Mesenchymal stem cell (in vitro differentiated cells and primary cell): ENCODE measurements around the gene C11orf21.
"Not testable (repeated sequence)": the region's sequence is repeated elsewhere in the genome, so short reads cannot be mapped to it uniquely, and the experiment has no call there.

Source experiments
- DNase-seq: peaks from one replicate; pipeline ENCODE4 v3.0.0-alpha.2; 2013
- H2AFZ ChIP-seq: one replicate; pipeline ENCODE4 v1.6.1; 2013; ENCODE audit warnings: low read depth, mild to moderate bottlenecking, control low read depth, inconsistent platforms, low read length, moderate library complexity
- H2AK5ac ChIP-seq: 2 replicates; pipeline ENCODE4 v1.6.1; 2013; ENCODE audit warnings: low read length, moderate library complexity, mild to moderate bottlenecking, inconsistent platforms; ENCODE audit not compliant: severe bottlenecking
- H2BK120ac ChIP-seq: one replicate; pipeline ENCODE4 v1.6.1; 2013; ENCODE audit warnings: low read depth, mild to moderate bottlenecking, inconsistent platforms, low read length, moderate library complexity
- H2BK12ac ChIP-seq, 2 experiments: one replicate each; pipeline ENCODE4 v1.6.1; 2013; ENCODE audit warnings: inconsistent platforms in 2 of 2, low read length in 2 of 2, mild to moderate bottlenecking in 2 of 2, moderate library complexity in 2 of 2, control low read depth in 1 of 2
- H2BK15ac ChIP-seq: one replicate; pipeline ENCODE4 v1.6.1; 2013; ENCODE audit warnings: mild to moderate bottlenecking, low read depth, inconsistent platforms; ENCODE audit not compliant: poor library complexity, severe bottlenecking
- H2BK5ac ChIP-seq: 2 replicates; pipeline ENCODE4 v1.6.1; 2013; ENCODE audit warnings: low read depth, mild to moderate bottlenecking, low read length, control low read depth, inconsistent platforms; ENCODE audit not compliant: poor library complexity, severe bottlenecking
- H3K14ac ChIP-seq, 2 experiments: one replicate each; pipeline ENCODE4 v1.6.1; 2013; ENCODE audit warnings: inconsistent platforms in 2 of 2, low read length in 2 of 2, control low read depth in 1 of 2, mild to moderate bottlenecking in 1 of 2, moderate library complexity in 1 of 2
- H3K18ac ChIP-seq, 2 experiments: one replicate each; pipeline ENCODE4 v1.6.1; 2013; ENCODE audit warnings: inconsistent platforms in 2 of 2, low read length in 2 of 2, control low read depth in 1 of 2, low read depth in 1 of 2, mild to moderate bottlenecking in 1 of 2
- H3K23ac ChIP-seq, 2 experiments: one replicate each; pipeline ENCODE4 v1.6.1; 2013; ENCODE audit warnings: inconsistent platforms in 2 of 2, low read length in 2 of 2, mild to moderate bottlenecking in 2 of 2, moderate library complexity in 2 of 2, control low read depth in 1 of 2
- H3K27ac ChIP-seq: 2 replicates; pipeline ENCODE4 v1.5.1; 2013; ENCODE audit warnings: mild to moderate bottlenecking, moderate library complexity, low read length, control low read depth, inconsistent platforms; ENCODE audit not compliant: poor library complexity, severe bottlenecking
- H3K27me3 ChIP-seq, 2 experiments: 2 replicates each; pipeline versions ENCODE4 v1.6.1 to v1.7.0; 2013; ENCODE audit warnings: low read length in 2 of 2, mild to moderate bottlenecking in 2 of 2, moderate library complexity in 2 of 2, control low read depth in 1 of 2, inconsistent platforms in 1 of 2; ENCODE audit not compliant: control insufficient read depth in 1 of 2, insufficient read depth in 1 of 2
- H3K36me3 ChIP-seq, 2 experiments: 2 replicates each; pipeline versions ENCODE4 v1.6.1 to v1.7.0; 2013; ENCODE audit warnings: low read length in 2 of 2, control low read depth in 1 of 2, inconsistent platforms in 1 of 2, low read depth in 1 of 2, mild to moderate bottlenecking in 1 of 2; ENCODE audit not compliant: insufficient read depth in 2 of 2, control insufficient read depth in 1 of 2
- H3K4ac ChIP-seq, 2 experiments: one replicate each; pipeline ENCODE4 v1.6.1; 2013; ENCODE audit warnings: inconsistent platforms in 2 of 2, low read length in 2 of 2, mild to moderate bottlenecking in 2 of 2, moderate library complexity in 2 of 2, control low read depth in 1 of 2, low read depth in 1 of 2
- H3K4me1 ChIP-seq: 2 replicates; pipeline ENCODE4 v1.6.1; 2013; ENCODE audit warnings: low read depth, low read length, control low read depth; ENCODE audit not compliant: control insufficient read depth, insufficient read depth
- H3K4me2 ChIP-seq: 2 replicates; pipeline ENCODE4 v1.6.1; 2013; ENCODE audit warnings: low read length, mild to moderate bottlenecking, inconsistent platforms; ENCODE audit not compliant: poor library complexity, severe bottlenecking
- H3K4me3 ChIP-seq, 2 experiments: 2 replicates each; pipeline versions ENCODE4 v1.5.1 to v1.7.0; 2013; ENCODE audit warnings: low read length in 2 of 2, mild to moderate bottlenecking in 2 of 2, control low read depth in 1 of 2, low read depth in 1 of 2; ENCODE audit not compliant: insufficient read depth in 1 of 2
- H3K79me1 ChIP-seq: replicated peaks from 2 replicates; pipeline ENCODE4 v1.6.1; 2013; ENCODE audit warnings: mild to moderate bottlenecking, control low read depth, low read length, inconsistent platforms; ENCODE audit not compliant: poor library complexity, severe bottlenecking
- H3K9ac ChIP-seq: 2 replicates; pipeline ENCODE4 v1.7.0; 2013; ENCODE audit warnings: mild to moderate bottlenecking, low read length, moderate library complexity
- H3K9me3 ChIP-seq: 2 replicates; pipeline ENCODE4 v1.7.0; 2013; ENCODE audit warnings: mild to moderate bottlenecking, low read length; ENCODE audit not compliant: control insufficient read depth
- H4K8ac ChIP-seq: one replicate; pipeline ENCODE4 v1.6.1; 2013; ENCODE audit warnings: inconsistent platforms, mild to moderate bottlenecking, low read length, moderate library complexity
- H4K91ac ChIP-seq: one replicate; pipeline ENCODE4 v1.6.1; 2013; ENCODE audit warnings: mild to moderate bottlenecking, low read length, inconsistent platforms
- WGBS: methylation state at CpG from one replicate; pipeline ENCODE4 v1.1.7; 2013; ENCODE audit warnings: mixed read lengths; 5-methylcytosine and 5-hydroxymethylcytosine counted together

C11orf21 gene

GRCh38 chr11:2342557-2342956 lies 40.8 kb upstream of the C11orf21 start:
- Histone ChIP-seq H3K36me3 (no peaks in the 10 kb centered on the region), H3K4me2 (no peak overlapping the region), H2BK12ac (no peak overlapping the region), H2BK5ac (no peak overlapping the region), H2AK5ac (no peak overlapping the region), H3K14ac (no peak overlapping the region), H3K18ac (no peak overlapping the region), H2AFZ (no peak overlapping the region), H3K23ac (no peak overlapping the region), H3K9ac (no peak overlapping the region), H3K4me3 (no peak overlapping the region), H3K27me3 (peaks cover 0 to 39% of the 10 kb centered on the region in 2 experiments), H3K79me1 (no peaks in the 10 kb centered on the region), H3K9me3 (peaks cover 13% of the 10 kb centered on the region), H2BK120ac (no peak overlapping the region), H4K91ac (no peak overlapping the region), H3K4ac (no peak overlapping the region), H3K4me1 (no peaks in the 10 kb centered on the region), H4K8ac (no peak overlapping the region), H3K27ac (no peak overlapping the region), H2BK15ac (no peak overlapping the region)
- no peak for DNase-seq
- WGBS, result 84% methylated on average over 3 of the region's 3 CpGs

DNA sequence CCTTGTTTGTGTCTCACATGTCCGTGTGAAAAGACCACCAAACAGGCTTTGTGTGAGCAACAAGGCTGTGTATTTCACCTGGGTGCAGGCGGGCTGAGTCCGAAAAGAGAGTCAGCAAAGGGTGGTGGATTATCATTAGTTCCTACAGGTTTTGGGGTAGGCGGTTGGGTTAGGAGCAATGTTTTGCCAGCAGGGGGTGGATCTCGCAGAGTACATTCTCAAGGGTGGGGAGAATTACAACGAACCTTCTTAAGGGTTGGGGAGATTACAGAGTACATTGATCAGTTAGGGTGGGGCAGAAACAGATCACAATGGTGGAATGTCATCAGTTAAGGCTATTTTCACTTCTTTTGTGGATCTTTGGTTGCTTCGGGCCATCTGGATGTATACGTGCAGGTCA lies 37.0 kb upstream of the C11orf21 start:
- not testable (repeated sequence) for H3K4me2 ChIP-seq, H3K18ac ChIP-seq, H2BK5ac ChIP-seq, H4K8ac ChIP-seq, H2BK12ac ChIP-seq, H3K4me3 ChIP-seq, H2BK120ac ChIP-seq, H3K9me3 ChIP-seq, H2AK5ac ChIP-seq, H4K91ac ChIP-seq, H3K4ac ChIP-seq, H2BK15ac ChIP-seq, H3K36me3 ChIP-seq, DNase-seq, H2AFZ ChIP-seq, H3K79me1 ChIP-seq, H3K14ac ChIP-seq, H3K4me1 ChIP-seq, H3K23ac ChIP-seq, H3K27ac ChIP-seq, H3K9ac ChIP-seq
- 55% methylated on average over 8 of the region's 8 CpGs for WGBS
- H3K27me3 ChIP-seq, result peaks cover 0 to 38% of the 10 kb centered on the region in 2 experiments

GRCh38 chr11:2335286-2335685 lies 33.6 kb upstream of the C11orf21 start:
- not testable (repeated sequence) for H3K36me3 ChIP-seq, H3K4me1 ChIP-seq, H3K18ac ChIP-seq, H3K79me1 ChIP-seq, H4K8ac ChIP-seq, H3K27ac ChIP-seq, H3K14ac ChIP-seq, H4K91ac ChIP-seq, H3K23ac ChIP-seq, H2BK15ac ChIP-seq, H2BK120ac ChIP-seq, H3K4ac ChIP-seq, H3K4me3 ChIP-seq, H3K4me2 ChIP-seq, H2AK5ac ChIP-seq, DNase-seq, H2BK5ac ChIP-seq, H2BK12ac ChIP-seq, H2AFZ ChIP-seq, H3K9ac ChIP-seq, H3K9me3 ChIP-seq
- WGBS, result 94% methylated on average over 17 of the region's 18 CpGs
- H3K27me3 ChIP-seq, result peaks cover 0 to 27% of the 10 kb centered on the region in 2 experiments

DNA sequence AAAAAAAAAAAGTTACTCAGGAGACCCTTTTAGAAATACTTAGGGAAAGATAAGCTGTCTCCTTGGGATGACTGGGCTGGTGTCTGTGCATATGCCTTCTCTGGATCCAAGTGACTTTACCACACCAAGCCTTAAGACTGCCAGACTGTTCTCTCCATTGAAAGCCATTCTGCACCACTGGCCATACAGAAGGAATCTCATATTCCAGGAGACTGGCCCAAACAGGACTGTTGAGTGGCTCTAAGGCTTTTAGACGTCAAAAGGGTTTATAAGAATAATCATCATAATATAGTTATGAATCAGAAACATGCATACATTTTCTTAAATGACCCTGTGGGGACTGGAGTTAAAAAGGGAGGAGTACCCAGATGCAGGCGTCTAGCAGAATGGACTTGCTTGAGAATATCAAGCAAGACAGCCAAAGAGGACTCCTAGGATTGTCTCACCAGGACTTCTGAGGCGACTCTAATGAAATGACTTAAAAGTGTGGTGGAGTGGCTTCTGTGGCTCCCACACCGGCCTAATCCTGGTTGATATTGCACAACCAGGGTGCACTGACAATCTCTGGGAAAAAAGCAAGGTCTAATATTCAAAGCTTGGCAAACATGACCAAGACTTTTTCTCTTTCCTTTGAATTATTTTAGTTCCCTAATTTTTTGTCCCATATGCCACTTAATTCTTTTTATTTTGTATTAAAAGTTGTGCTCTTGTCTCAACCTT lies 31.9 kb upstream of the C11orf21 start:
- H2BK120ac ChIP-seq, H3K4me2 ChIP-seq, H4K8ac ChIP-seq, H3K36me3 ChIP-seq, H2BK12ac ChIP-seq, H2AK5ac ChIP-seq, DNase-seq, H3K4me1 ChIP-seq, H2BK5ac ChIP-seq, H3K23ac ChIP-seq, H3K14ac ChIP-seq, H2AFZ ChIP-seq, H4K91ac ChIP-seq, H3K4ac ChIP-seq, H3K9me3 ChIP-seq, H2BK15ac ChIP-seq, H3K79me1 ChIP-seq, H3K18ac ChIP-seq, H3K4me3 ChIP-seq, H3K9ac ChIP-seq, H3K27ac ChIP-seq: not testable (repeated sequence)
- H3K27me3 ChIP-seq, result peaks cover 0 to 21% of the 10 kb centered on the region in 2 experiments
- no CpG with 5 or more reads among the region's 4 CpGs for WGBS
